WTC11 (cell line): ENCODE results near the gene GCSAML. TPM values are rescaled to one million over a fixed set of nuclear protein-coding genes. Genes with fewer than 3 reads are reported as not detected.

ENCODE experiments used
- ATF1 ChIP-seq: sonication (generic); formaldehyde crosslinking; IDR thresholded peaks from 2 replicates; pipeline ENCODE4 v1.8.1; 2023; ENCODE audit warnings: mild to moderate bottlenecking, moderate library complexity, missing genetic modification reagents
- GABPB1 ChIP-seq: sonication (generic); formaldehyde crosslinking; IDR thresholded peaks from 2 replicates; pipeline ENCODE4 v1.8.1; 2023; ENCODE audit warnings: mild to moderate bottlenecking, missing genetic modification reagents
- NFATC4 ChIP-seq: fragments of 250-450 bp; sonication (Bioruptor Pico); IDR thresholded peaks from 2 replicates; pipeline ENCODE4 v1.9.0; 2021; ENCODE audit warnings: mild to moderate bottlenecking
- total RNA-seq: library from RNA; stranded (reverse); gene quantifications from 3 replicates; pipeline ENCODE4 v1.2.3, GENCODE V29; 2021
- TF ChIP-seq, protein P1 (sequence below): sonication (generic); formaldehyde crosslinking; conservative IDR thresholded peaks from 2 replicates; pipeline ENCODE4 v1.8.1; 2022; ENCODE audit warnings: mild to moderate bottlenecking, missing genetic modification reagents
- TF ChIP-seq, protein P2 (sequence below): fragments of 250-450 bp; sonication (Bioruptor Pico); conservative IDR thresholded peaks from 2 replicates; pipeline ENCODE4 v1.9.0; 2021; ENCODE audit warnings: mild to moderate bottlenecking

The GCSAML gene
- total RNA-seq, 1 experiment from 2014 or later = not detected

DNA sequence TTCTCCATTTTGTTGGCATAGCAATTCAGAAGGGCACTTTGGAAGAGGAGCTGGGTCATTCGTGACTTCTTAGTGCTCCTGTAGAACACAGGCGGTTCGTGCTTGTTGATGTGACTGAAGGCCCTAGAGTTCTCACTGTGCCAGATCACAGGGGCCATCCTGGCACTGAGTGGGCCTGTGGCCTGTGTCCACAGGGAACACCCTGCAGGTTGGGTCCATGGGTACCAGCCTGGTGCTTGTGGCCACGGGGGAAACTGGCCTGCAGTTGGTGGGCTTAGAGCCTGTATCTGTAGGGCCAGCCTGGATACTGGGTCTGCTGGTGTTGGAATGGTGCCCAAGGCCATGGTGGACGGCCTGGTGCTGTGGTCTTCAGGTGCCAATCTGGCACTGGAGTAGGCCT is 65.7 kb downstream of the GCSAML start (continued):
- TF ChIP-seq, protein P1, sequence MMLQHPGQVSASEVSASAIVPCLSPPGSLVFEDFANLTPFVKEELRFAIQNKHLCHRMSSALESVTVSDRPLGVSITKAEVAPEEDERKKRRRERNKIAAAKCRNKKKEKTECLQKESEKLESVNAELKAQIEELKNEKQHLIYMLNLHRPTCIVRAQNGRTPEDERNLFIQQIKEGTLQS (CRISPR knock-in tag) = no peak
- TF ChIP-seq, protein P2, sequence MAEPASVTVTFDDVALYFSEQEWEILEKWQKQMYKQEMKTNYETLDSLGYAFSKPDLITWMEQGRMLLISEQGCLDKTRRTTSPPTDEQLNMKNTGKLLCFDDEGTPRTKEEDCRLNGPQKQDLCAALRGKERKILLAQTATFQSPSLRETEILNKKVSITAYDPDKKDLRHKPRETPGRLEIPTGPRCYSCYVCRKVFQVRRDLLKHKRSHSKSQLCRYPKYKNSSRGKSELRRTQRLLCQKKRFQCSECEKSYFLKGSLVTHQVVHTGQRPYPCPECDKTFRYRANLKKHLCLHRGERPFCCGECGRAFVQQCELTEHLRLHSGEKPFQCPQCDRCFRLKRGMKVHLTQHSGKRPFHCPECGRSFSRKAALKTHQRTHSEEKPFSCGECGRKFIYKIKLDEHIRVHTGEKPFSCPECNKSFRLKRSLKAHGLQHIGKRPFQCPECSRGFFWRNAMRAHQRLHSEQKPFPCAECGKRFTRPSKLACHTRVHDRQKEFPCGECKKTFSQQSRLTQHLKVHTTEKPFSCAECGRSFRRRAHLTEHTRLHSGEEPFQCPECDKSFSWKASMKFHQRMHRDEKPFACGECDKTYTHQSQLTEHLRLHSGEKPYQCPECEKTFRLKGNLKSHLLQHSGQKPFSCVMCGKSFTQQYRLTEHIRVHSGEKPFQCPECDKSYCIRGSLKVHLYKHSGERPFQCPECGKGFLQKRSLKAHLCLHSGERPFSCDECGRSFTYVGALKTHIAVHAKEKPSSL (CRISPR knock-in tag) = no peak
- TF ChIP-seq GABPB1 (CRISPR knock-in tag) = no peak
- TF ChIP-seq ATF1 (CRISPR knock-in tag) = no peak
- TF ChIP-seq NFATC4 (CRISPR knock-in tag) = no peak

Other genes starting within 250 kb of the GCSAML start
- gene ZNF496, start 217.3 kb upstream of the GCSAML start, total RNA-seq = 81.5 to 89.0 TPM (median 88.3 TPM) in 3 replicates
- 0.11 to 0.25 TPM (median 0.11 TPM) in 3 replicates for gene NLRP3, start 133.0 kb upstream of the GCSAML start, total RNA-seq
- not detected in 3 replicates for gene OR2B11, start 91.0 kb upstream of the GCSAML start, total RNA-seq
- gene OR2C3, start 12.7 kb upstream of the GCSAML start, total RNA-seq = not detected in 3 replicates
- gene OR2G2, start 39.2 kb downstream of the GCSAML start, total RNA-seq = not detected in 3 replicates
- gene OR2G3, start 56.5 kb downstream of the GCSAML start, total RNA-seq = not detected in 3 replicates
- gene OR13G1, start 130.6 kb downstream of the GCSAML start, total RNA-seq = not detected in 3 replicates
- gene OR6F1, start 167.5 kb downstream of the GCSAML start, total RNA-seq = not detected in 3 replicates
- not detected in 3 replicates for gene OR14K1, start 189.5 kb downstream of the GCSAML start, total RNA-seq
- not detected in 3 replicates for gene OR14A2, start 199.0 kb downstream of the GCSAML start, total RNA-seq
- gene OR1C1, start 211.4 kb downstream of the GCSAML start, total RNA-seq = not detected in 3 replicates